Pancreas (tissue), 10 donors: Measurements from ENCODE around the gene RAD17. TPM values are rescaled to one million over a fixed set of nuclear protein-coding genes. Genes with fewer than 3 reads are reported as not detected.

Source experiments
- ATAC-seq, 4 donors: fragments of 200-7000 bp; cut with Tn5 transposase; one replicate each; pipeline versions ENCODE4 v1.8.0 to v1.9.1; 2020; ENCODE audit warnings: mild to moderate bottlenecking in 4 of 4, moderate library complexity in 4 of 4
- DNase-seq, 6 donors: peaks; one replicate each; pipeline ENCODE4 v3.0.0-alpha.2; 2020
- FAIRE-seq: peaks from 2 replicates; lab custom pipeline; 2012; peaks lifted over from hg19 to GRCh38; lab: Jason Lieb, UNC
- H3K27ac ChIP-seq, 4 donors: fragments of 200-600 bp; sonication (generic); 1 replicate in 3 of 4; 2 replicates in 1 of 4; pipeline versions ENCODE4 v1.5.0 to v1.8.0; 2020
- H3K27me3 ChIP-seq, 4 donors: fragments of 200-600 bp; one replicate each; pipeline ENCODE4 v1.8.0; 2021
- H3K36me3 ChIP-seq, 3 donors: fragments of 200-600 bp; sonication (generic) in 1 of 3; one replicate each; pipeline versions ENCODE4 v1.5.0 to v1.8.0; 2020 to 2021
- H3K4me1 ChIP-seq, 3 donors: fragments of 200-600 bp; one replicate each; pipeline ENCODE4 v1.8.0; 2021
- H3K4me3 ChIP-seq, 4 donors: fragments of 200-600 bp; sonication (generic) in 2 of 4; one replicate each; pipeline versions ENCODE4 v1.5.0 to v1.8.0; 2020 to 2021
- H3K9me3 ChIP-seq, 4 donors: fragments of 200-600 bp; one replicate each; pipeline ENCODE4 v1.8.0; 2021
- CTCF ChIP-seq, 4 donors: fragments of 200-600 bp; sonication (generic) in 3 of 4; IDR thresholded peaks; one replicate each; pipeline versions ENCODE4 v1.5.0 to v1.8.0; 2021; ENCODE audit warnings: antibody characterized with exemption in 4 of 4
- WGBS, 2 donors: extraction: QIAGEN DNeasy Blood & Tissue Kit; methylation state at CpG; one replicate each; pipeline ENCODE4 v1.1.7; 2013; 5-methylcytosine and 5-hydroxymethylcytosine counted together
- intact Hi-C, 3 donors: fragments of 100-400 bp; cut with DNase I; formaldehyde crosslinking; loops; one replicate each; pipeline versions ENCODE4 v1.11.1 to v1.14.2; 2022
- polyA plus RNA-seq, 2 donors: library from polyadenylated mRNA; stranded (reverse); fragments of 200-250 nt; gene quantifications; one replicate each; pipeline ENCODE4 v1.2.3, GENCODE V29; 2013
- total RNA-seq, 6 donors: library from RNA; stranded (reverse); fragmentation: NEBNext Ultra II Directional in 4 of 6; extraction: Animal tissue kit (Norgen Biotek cat#: 25700) in 4 of 6; gene quantifications; one replicate each; pipeline versions ENCODE4 v1.2.1 to v1.2.4, GENCODE V29; 2021 to 2023
- donor health status: healthy with polysubstance abuse.
- donor health status: DM: no; HTN: no; CAD: no; lungs with moderate emphysema.
- donor health status: DM: no; HTN: no; CAD: no.
- donor health status: control.
- donor health status: control.
- donor health status: Bipolar disorder and iron deficiency.
- donor health status: DM: yes; HTN: yes; CAD: no.
- donor health status: DM: no; HTN: no; CAD: no.
- donor health status: DM: no; HTN: no; CAD: no.
- donor health status: DM: yes; HTN: yes; CAD: no.

RAD17 gene
- total and polyA plus RNA-seq, 8 donors, result 8.0 to 16.8 (median 11.3) TPM

GRCh38 chr5:69334793-69335268 lies 34.8 kb upstream of the RAD17 start:
- TF ChIP-seq CTCF (IDR thresholded peaks at IDR 0.05), result peak; percentile 34 to 70 (median 62)
- peak overlapping the region in 1 of 4 donors; percentile 19 for H3K4me3 ChIP-seq
- peak; percentile 85 to 94 (median 88) for DNase-seq
- H3K27ac ChIP-seq, result peak overlapping the region in 1 of 4 donors; percentile 33
- no peaks in the 10 kb centered on the region for H3K36me3 ChIP-seq
- no peak for FAIRE-seq
- 10 to 11% methylated on average over 18 of the region's 18 CpGs for WGBS, 2 donors
- no peaks in the 10 kb centered on the region for H3K9me3 ChIP-seq
- peaks cover 0 to 5% (median 3%) of the 10 kb centered on the region in 3 donors for H3K4me1 ChIP-seq
- intact Hi-C loops, result no loop called here
- H3K27me3 ChIP-seq, result no peaks in the 10 kb centered on the region
- ATAC-seq, result peak; percentile 73 to 91 (median 88)

- no peaks in the 10 kb centered on the region for H3K27me3 ChIP-seq
- TF ChIP-seq CTCF (IDR thresholded peaks at IDR 0.05), result no peak
- no peaks in the 10 kb centered on the region for H3K9me3 ChIP-seq
- no peak overlapping the region for H3K27ac ChIP-seq
- no peak overlapping the region for H3K4me3 ChIP-seq
- ATAC-seq (no peak), FAIRE-seq (no peak), DNase-seq (no peak)
- no peaks in the 10 kb centered on the region for H3K36me3 ChIP-seq
- intact Hi-C loops, result no loop called here
- 80 to 83% methylated on average over 7 of the region's 7 CpGs for WGBS, 2 donors
- peaks cover 0 to 5% (median 3%) of the 10 kb centered on the region in 3 donors for H3K4me1 ChIP-seq
Measured at GRCh38 chr5:69335341-69335935, 34.2 kb upstream of the RAD17 start.

GRCh38 chr5:69341520-69342161 lies 28.0 kb upstream of the RAD17 start:
- Histone ChIP-seq H3K36me3 (no peaks in the 10 kb centered on the region), H3K27me3 (no peaks in the 10 kb centered on the region), H3K4me3 (no peak overlapping the region), H3K9me3 (no peaks in the 10 kb centered on the region), H3K4me1 (no peaks in the 10 kb centered on the region), H3K27ac (no peak overlapping the region)
- intact Hi-C loops, result no loop called here
- no peak for FAIRE-seq
- ATAC-seq, result no peak
- TF ChIP-seq CTCF (IDR thresholded peaks at IDR 0.05), result no peak
- WGBS, 2 donors, result 81 to 91% methylated on average over 4 of the region's 4 CpGs
- DNase-seq, result no peak

- no peak for FAIRE-seq
- Histone ChIP-seq H3K4me1 (no peaks in the 10 kb centered on the region), H3K27me3 (no peaks in the 10 kb centered on the region), H3K9me3 (no peaks in the 10 kb centered on the region), H3K27ac (no peak overlapping the region), H3K36me3 (no peaks in the 10 kb centered on the region), H3K4me3 (no peak overlapping the region)
- 60 to 66% methylated on average over 1 of the region's 1 CpG for WGBS, 2 donors
- intact Hi-C loops, result no loop called here
- ATAC-seq, result no peak
- TF ChIP-seq CTCF (IDR thresholded peaks at IDR 0.05), result no peak
- DNase-seq, result no peak
Measured at GRCh38 chr5:69343083-69343482, 26.5 kb upstream of the RAD17 start.

GRCh38 chr5:69350664-69351063 lies 19.0 kb upstream of the RAD17 start:
- Histone ChIP-seq H3K4me1 (no peaks in the 10 kb centered on the region), H3K27ac (no peak overlapping the region), H3K9me3 (no peaks in the 10 kb centered on the region), H3K27me3 (no peaks in the 10 kb centered on the region), H3K4me3 (no peak overlapping the region), H3K36me3 (peaks cover 0 to 13% (median 0%) of the 10 kb centered on the region in 3 donors)
- DNase-seq (no peak), FAIRE-seq (no peak), ATAC-seq (no peak)
- no peak for TF ChIP-seq CTCF (IDR thresholded peaks at IDR 0.05)
- intact Hi-C loops, result no loop called here
